Left colon (tissue), 2 donors: ENCODE measurements around the gene NOXO1. TPM values are rescaled to one million over a fixed set of nuclear protein-coding genes. Genes with fewer than 3 reads are reported as not detected.

Experiments used
- ATAC-seq: fragments of 200-7000 bp; cut with Tn5 transposase; one replicate; pipeline ENCODE4 v1.9.1; 2020; ENCODE audit warnings: mild to moderate bottlenecking, moderate library complexity
- DNase-seq, 2 donors: peaks; one replicate each; pipeline ENCODE4 v3.0.0-alpha.2; 2020
- intact Hi-C, 2 donors: fragments of 100-400 bp; cut with DNase I in 1 of 2; cut with micrococcal nuclease in 1 of 2; formaldehyde crosslinking; loops; one replicate each; pipeline versions ENCODE4 v1.11.2 to v1.14.0; 2022; cut with DNase I, micrococcal nuclease
- total RNA-seq, 2 donors: library from RNA; stranded (reverse); fragmentation: NEBNext Ultra II Directional; extraction: Animal tissue kit (Norgen Biotek cat#: 25700); gene quantifications; one replicate each; pipeline ENCODE4 v1.2.1, GENCODE V29; 2021
- donor health status: DM: no; HTN: no; CAD: no.
- donor health status: DM: yes; HTN: yes; CAD: no.

The NOXO1 gene
- total RNA-seq, 2 donors from 2014 or later, result 34.6 to 49.0 TPM

GRCh38 chr16:2001456-2002355, 20.4 kb upstream of the NOXO1 start:
- DNase-seq (no peak), ATAC-seq (no peak)
- intact Hi-C loops, result loop anchor here in 1 of 2 donors (10.0 kb wide), 1 partner anchor 143 kb away; the partner anchor contains the start of gene RAB26

- ATAC-seq (no peak), DNase-seq (no peak)
- intact Hi-C loops, result loop anchor here in 1 of 2 donors (10.0 kb wide), 1 partner anchor 144 kb away; the partner anchor contains the start of gene RAB26
Measured at GRCh38 chr16:2001035-2001434, 19.8 kb upstream of the NOXO1 start.

GRCh38 chr16:1999866-2000514, 18.7 kb upstream of the NOXO1 start:
- ATAC-seq (no peak), DNase-seq (no peak)
- intact Hi-C loops, result loop anchor here in 1 of 2 donors (10.0 kb wide), 1 partner anchor 145 kb away; the partner anchor contains the start of gene RAB26

GRCh38 chr16:1998852-1999801, 17.9 kb upstream of the NOXO1 start:
- intact Hi-C loops, result no loop called here
- DNase-seq, result no peak
- no peak for ATAC-seq

- no peak for DNase-seq
- no peak for ATAC-seq
- intact Hi-C loops, result no loop called here
Measured at GRCh38 chr16:1998360-1998835, 17.1 kb upstream of the NOXO1 start.

- no peak for DNase-seq
- intact Hi-C loops, result no loop called here
- no peak for ATAC-seq
Measured at GRCh38 chr16:1997494-1998359, 16.5 kb upstream of the NOXO1 start.

GRCh38 chr16:1993731-1994131, 12.5 kb upstream of the NOXO1 start:
- intact Hi-C loops, result no loop called here
- DNase-seq (no peak), ATAC-seq (no peak)

GRCh38 chr16:1992704-1993317, 11.5 kb upstream of the NOXO1 start:
- ATAC-seq (no peak), DNase-seq (peak in 1 of 2 donors; percentile 57)
- intact Hi-C loops, result no loop called here

- DNase-seq (peak; percentile 95 to 97), ATAC-seq (peak; percentile 79)
- intact Hi-C loops, result no loop called here
Measured at GRCh38 chr16:1991948-1992703, 10.9 kb upstream of the NOXO1 start.

- ATAC-seq, result no peak
- no peak for DNase-seq
- intact Hi-C loops, result no loop called here
Measured at GRCh38 chr16:1991588-1991947, 10.3 kb upstream of the NOXO1 start.

- DNase-seq (peak; percentile 57 to 73), ATAC-seq (peak; percentile 16)
- intact Hi-C loops, result no loop called here
Measured at GRCh38 chr16:1991135-1991551, 9.9 kb upstream of the NOXO1 start.

GRCh38 chr16:1990351-1991134, 9.3 kb upstream of the NOXO1 start:
- ATAC-seq (peak; percentile 20), DNase-seq (peak; percentile 68 to 82)
- intact Hi-C loops, result no loop called here

- ATAC-seq (no peak), DNase-seq (no peak)
- intact Hi-C loops, result no loop called here
Measured at GRCh38 chr16:1990101-1990350, 8.8 kb upstream of the NOXO1 start.

GRCh38 chr16:1989209-1990100, 8.2 kb upstream of the NOXO1 start, which contains the start of gene SYNGR3:
Gene SYNGR3 (plus strand): TSS chr16:1989970. CDS start chr16:1990103, 133 bp downstream.
- intact Hi-C loops, result no loop called here
- DNase-seq, result no peak
- no peak for ATAC-seq

GRCh38 chr16:1987198-1987597, 5.9 kb upstream of the NOXO1 start:
- DNase-seq (no peak), ATAC-seq (no peak)
- intact Hi-C loops, result no loop called here
